H1 (cell line): ENCODE data around the gene MPZL3.

Source experiments
- ATF3 ChIP-seq: IDR thresholded peaks from 2 replicates; pipeline ENCODE4 v1.6.1; 2011; ENCODE audit warnings: low read depth, mild to moderate bottlenecking, low read length; ENCODE audit not compliant: insufficient read depth
- CBX5 ChIP-seq: fragments of 300-800, 300-1000 bp; sonication (generic); IDR thresholded peaks from 2 replicates; pipeline ENCODE4 v1.7.1; 2016; ENCODE audit warnings: antibody characterized with exemption, low read length, low read depth
- FOSL1 ChIP-seq: IDR thresholded peaks from 2 replicates; pipeline ENCODE4 v1.6.1; 2011; ENCODE audit warnings: mild to moderate bottlenecking, low read depth, low read length, moderate library complexity; ENCODE audit not compliant: insufficient read depth
- GTF2F1 ChIP-seq: IDR thresholded peaks from 2 replicates; pipeline ENCODE4 v1.6.1; 2012; ENCODE audit warnings: low read depth, low read length, improper control_type of control experiment, borderline replicate concordance
- KDM1A ChIP-seq: fragments of 200-600, 300-600 bp; sonication (generic); IDR thresholded peaks from 2 replicates; pipeline ENCODE4 v1.7.1; 2016; ENCODE audit warnings: mild to moderate bottlenecking, low read length, borderline replicate concordance
- POLR2A ChIP-seq, 2 experiments: IDR thresholded peaks; 1 replicate in 1 of 2; 2 replicates in 1 of 2; pipeline ENCODE4 v1.6.1; 2011; ENCODE audit warnings: low read depth in 2 of 2, low read length in 2 of 2, mild to moderate bottlenecking in 2 of 2; ENCODE audit errors: control extremely low read depth in 1 of 2
- POLR2AphosphoS5 ChIP-seq: IDR thresholded peaks from 2 replicates; pipeline ENCODE4 v1.6.1; 2011; ENCODE audit warnings: low read depth, low read length
- TEAD4 ChIP-seq: IDR thresholded peaks from 2 replicates; pipeline ENCODE4 v1.6.1; 2012; ENCODE audit warnings: low read depth, low read length, inconsistent platforms, mixed read lengths
- ZNF274 ChIP-seq: IDR thresholded peaks from 2 replicates; pipeline ENCODE4 v1.7.0; 2012; ENCODE audit warnings: low read length, borderline replicate concordance; ENCODE audit errors: extremely low read depth
- TF ChIP-seq, protein P1 (sequence below), 3 experiments: IDR thresholded peaks; 1 replicate in 2 of 3; 2 replicates in 1 of 3; pipeline versions ENCODE4 v1.5.1 to v1.6.1; 2011; ENCODE audit warnings: low read length in 3 of 3, mild to moderate bottlenecking in 3 of 3, inconsistent platforms in 2 of 3, low read depth in 1 of 3, moderate library complexity in 1 of 3; ENCODE audit not compliant: insufficient read depth in 1 of 3; ENCODE audit errors: control extremely low read depth in 1 of 3

GRCh38 chr11:118224511-118225188, 27.5 kb downstream of the MPZL3 start, which contains the start of gene JAML:
- TF ChIP-seq, protein P1, sequence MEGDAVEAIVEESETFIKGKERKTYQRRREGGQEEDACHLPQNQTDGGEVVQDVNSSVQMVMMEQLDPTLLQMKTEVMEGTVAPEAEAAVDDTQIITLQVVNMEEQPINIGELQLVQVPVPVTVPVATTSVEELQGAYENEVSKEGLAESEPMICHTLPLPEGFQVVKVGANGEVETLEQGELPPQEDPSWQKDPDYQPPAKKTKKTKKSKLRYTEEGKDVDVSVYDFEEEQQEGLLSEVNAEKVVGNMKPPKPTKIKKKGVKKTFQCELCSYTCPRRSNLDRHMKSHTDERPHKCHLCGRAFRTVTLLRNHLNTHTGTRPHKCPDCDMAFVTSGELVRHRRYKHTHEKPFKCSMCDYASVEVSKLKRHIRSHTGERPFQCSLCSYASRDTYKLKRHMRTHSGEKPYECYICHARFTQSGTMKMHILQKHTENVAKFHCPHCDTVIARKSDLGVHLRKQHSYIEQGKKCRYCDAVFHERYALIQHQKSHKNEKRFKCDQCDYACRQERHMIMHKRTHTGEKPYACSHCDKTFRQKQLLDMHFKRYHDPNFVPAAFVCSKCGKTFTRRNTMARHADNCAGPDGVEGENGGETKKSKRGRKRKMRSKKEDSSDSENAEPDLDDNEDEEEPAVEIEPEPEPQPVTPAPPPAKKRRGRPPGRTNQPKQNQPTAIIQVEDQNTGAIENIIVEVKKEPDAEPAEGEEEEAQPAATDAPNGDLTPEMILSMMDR (IDR thresholded peaks at IDR 0.05; ENCODE audit: control extremely low read depth in 1 of 3, insufficient read depth in 1 of 3, low read depth in 1 of 3, low read length in 3 of 3): no peak
- TF ChIP-seq TEAD4 (no peak), KDM1A (no peak), ZNF274 (no peak), GTF2F1 (no peak), ATF3 (no peak), POLR2AphosphoS5 (no peak), FOSL1 (no peak), CBX5 (no peak), POLR2A (IDR thresholded peaks at IDR 0.05; ENCODE audit: control extremely low read depth in 1 of 2, low read depth in 2 of 2, low read length in 2 of 2) (no peak)
